ENCODE measurements around the gene C19orf73. TPM values are rescaled to one million over a fixed set of nuclear protein-coding genes. Genes with fewer than 3 reads are reported as not detected.
"Not testable (repeated sequence)": the region's sequence is repeated elsewhere in the genome, so short reads cannot be mapped to it uniquely, and the experiment has no call there.

C19orf73 gene
- total RNA-seq, 1 donor from 2014 or later = 1.1 TPM

DNA sequence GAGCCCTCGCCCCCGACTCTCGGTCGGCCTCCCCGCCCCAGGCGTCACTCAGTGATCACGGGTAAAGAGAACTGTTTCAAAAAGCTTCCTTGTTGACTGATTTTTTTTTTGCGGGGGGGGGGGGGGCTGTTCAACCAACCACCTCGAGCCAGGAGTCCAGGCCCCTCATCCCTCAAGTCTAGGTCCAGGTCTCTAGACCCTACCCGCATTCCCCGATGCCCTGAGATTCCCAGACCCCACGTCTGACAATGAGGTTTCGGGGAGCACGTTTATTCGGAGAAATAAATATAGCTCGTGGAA, 32.0 kb upstream of the C19orf73 start:
- Mint-ChIP-seq H3K27me3 (ENCODE audit: low read depth) (no peaks in the 10 kb centered on the region), H3K27ac (ENCODE audit: unreplicated experiment) (no peak overlapping the region)

GRCh38 chr19:49150106-49150943, 31.4 kb upstream of the C19orf73 start:
- H3K4me3 Mint-ChIP-seq (ENCODE audit: unreplicated experiment) = peak overlapping the region; percentile 91
- no peak for DNase-seq (ENCODE audit: low spot score)
- peak overlapping the region; percentile 79 for H3K27ac Mint-ChIP-seq (ENCODE audit: unreplicated experiment)
- TF ChIP-seq CTCF (IDR thresholded peaks at IDR 0.05) = no peak
- no peaks in the 10 kb centered on the region for H3K27me3 Mint-ChIP-seq (ENCODE audit: low read depth)
- H3K36me3 Mint-ChIP-seq (ENCODE audit: low read depth) = peaks cover 1% of the 10 kb centered on the region
- peaks cover 3% of the 10 kb centered on the region for H3K9me3 Mint-ChIP-seq (ENCODE audit: low read depth)
- H3K4me1 Mint-ChIP-seq (ENCODE audit: low read depth) = peaks cover 24% of the 10 kb centered on the region

More for the DNA sequence above, 32.0 kb upstream of the C19orf73 start:
- Mint-ChIP-seq H3K4me3 (ENCODE audit: unreplicated experiment) (peak overlapping the region; percentile 91), H3K4me1 (ENCODE audit: low read depth) (peaks cover 20% of the 10 kb centered on the region), H3K9me3 (ENCODE audit: low read depth) (peaks cover 3% of the 10 kb centered on the region), H3K36me3 (ENCODE audit: low read depth) (peaks cover 1% of the 10 kb centered on the region)
- no peak for DNase-seq (ENCODE audit: low spot score)
- TF ChIP-seq CTCF (IDR thresholded peaks at IDR 0.05) = no peak

DNA sequence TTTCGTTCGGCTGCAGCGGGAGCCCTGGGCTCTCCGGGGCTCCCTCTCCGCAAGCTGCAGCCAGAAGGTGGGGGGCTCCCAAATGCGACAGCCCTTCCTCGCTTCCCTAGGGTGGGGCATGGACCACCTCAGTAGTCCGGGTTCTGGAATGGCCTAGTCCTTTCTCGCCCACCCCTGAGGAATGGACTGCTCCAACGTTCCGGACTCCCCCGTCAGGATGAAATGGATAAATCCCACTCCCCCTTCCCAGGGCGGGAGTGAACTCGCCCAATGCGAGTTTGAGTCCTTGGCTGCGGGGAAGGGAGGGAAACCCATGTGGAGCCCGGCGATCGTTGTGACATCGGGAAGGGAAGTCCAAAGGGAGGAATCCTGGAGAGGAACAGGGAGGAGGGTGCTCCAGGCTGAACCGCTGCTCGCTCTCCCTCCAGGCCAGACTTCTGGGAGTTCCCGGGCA, 30.7 kb upstream of the C19orf73 start:
- Mint-ChIP-seq H3K4me1 (ENCODE audit: low read depth) (peaks cover 24% of the 10 kb centered on the region), H3K9me3 (ENCODE audit: low read depth) (peaks cover 3% of the 10 kb centered on the region), H3K27ac (ENCODE audit: unreplicated experiment) (peak overlapping the region; percentile 82), H3K4me3 (ENCODE audit: unreplicated experiment) (peak overlapping the region; percentile 91), H3K27me3 (ENCODE audit: low read depth) (no peaks in the 10 kb centered on the region), H3K36me3 (ENCODE audit: low read depth) (peaks cover 1% of the 10 kb centered on the region)
- no peak for DNase-seq (ENCODE audit: low spot score)
- TF ChIP-seq CTCF (IDR thresholded peaks at IDR 0.05) = no peak

GRCh38 chr19:49148784-49149651, 30.1 kb upstream of the C19orf73 start:
- H3K4me3 Mint-ChIP-seq (ENCODE audit: unreplicated experiment) = peak overlapping the region; percentile 91
- H3K9me3 Mint-ChIP-seq (ENCODE audit: low read depth) = peaks cover 3% of the 10 kb centered on the region
- H3K36me3 Mint-ChIP-seq (ENCODE audit: low read depth) = peaks cover 1% of the 10 kb centered on the region
- no peak for TF ChIP-seq CTCF (IDR thresholded peaks at IDR 0.05)
- no peaks in the 10 kb centered on the region for H3K27me3 Mint-ChIP-seq (ENCODE audit: low read depth)
- peak overlapping the region; percentile 82 for H3K27ac Mint-ChIP-seq (ENCODE audit: unreplicated experiment)
- peak; percentile 99 for DNase-seq (ENCODE audit: low spot score)
- H3K4me1 Mint-ChIP-seq (ENCODE audit: low read depth) = peaks cover 24% of the 10 kb centered on the region

DNA sequence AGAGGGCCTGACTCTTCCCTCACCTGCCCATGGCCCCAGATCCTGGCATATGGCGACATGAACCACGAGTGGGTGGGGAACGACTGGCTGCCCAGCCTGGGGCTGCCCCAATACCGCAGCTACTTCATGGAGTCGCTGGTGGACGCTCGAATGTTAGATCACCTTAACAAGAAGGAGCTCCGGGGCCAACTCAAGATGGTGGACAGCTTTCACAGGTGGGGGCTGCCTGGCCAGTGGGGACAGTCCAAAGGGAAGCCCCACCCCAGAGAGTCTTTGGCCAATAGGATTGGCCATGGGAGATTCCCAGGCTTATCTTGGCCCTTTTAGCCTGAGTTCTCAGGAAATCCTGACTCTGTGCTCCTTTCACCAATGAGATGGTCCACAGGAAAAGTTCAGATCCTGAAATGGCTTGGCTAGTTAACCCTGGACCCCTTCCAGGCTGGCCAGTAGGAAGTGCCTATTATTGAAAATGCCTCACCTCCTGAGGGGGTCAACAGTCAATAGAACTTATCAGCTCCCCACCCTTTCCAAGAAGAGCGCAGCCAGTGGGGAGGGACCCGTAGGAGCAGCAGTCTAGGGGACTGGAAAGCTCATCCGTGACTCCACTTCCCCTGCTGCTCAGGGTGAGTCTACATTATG, 29.2 kb upstream of the C19orf73 start:
- peak overlapping the region; percentile 52 for H3K4me3 Mint-ChIP-seq (ENCODE audit: unreplicated experiment)
- H3K4me1 Mint-ChIP-seq (ENCODE audit: low read depth) = peaks cover 25% of the 10 kb centered on the region
- DNase-seq (ENCODE audit: low spot score) = no peak
- no peaks in the 10 kb centered on the region for H3K36me3 Mint-ChIP-seq (ENCODE audit: low read depth)
- H3K9me3 Mint-ChIP-seq (ENCODE audit: low read depth) = no peaks in the 10 kb centered on the region
- no peak overlapping the region for H3K27ac Mint-ChIP-seq (ENCODE audit: unreplicated experiment)
- no peak for TF ChIP-seq CTCF (IDR thresholded peaks at IDR 0.05)
- no peaks in the 10 kb centered on the region for H3K27me3 Mint-ChIP-seq (ENCODE audit: low read depth)

GRCh38 chr19:49146408-49146770, 27.4 kb upstream of the C19orf73 start:
- H3K27me3 Mint-ChIP-seq (ENCODE audit: low read depth); H3K36me3 Mint-ChIP-seq (ENCODE audit: low read depth); H3K9me3 Mint-ChIP-seq (ENCODE audit: low read depth); DNase-seq (ENCODE audit: low spot score); H3K4me3 Mint-ChIP-seq (ENCODE audit: unreplicated experiment); H3K27ac Mint-ChIP-seq (ENCODE audit: unreplicated experiment): not testable (repeated sequence)
- peaks cover 33% of the 10 kb centered on the region for H3K4me1 Mint-ChIP-seq (ENCODE audit: low read depth)

Data from chondrocyte (in vitro differentiated cells).